Measurements from ENCODE around the gene C16orf54.
"Not testable (repeated sequence)": the region's sequence is repeated elsewhere in the genome, so short reads cannot be mapped to it uniquely, and the experiment has no call there.

Gene C16orf54

DNA sequence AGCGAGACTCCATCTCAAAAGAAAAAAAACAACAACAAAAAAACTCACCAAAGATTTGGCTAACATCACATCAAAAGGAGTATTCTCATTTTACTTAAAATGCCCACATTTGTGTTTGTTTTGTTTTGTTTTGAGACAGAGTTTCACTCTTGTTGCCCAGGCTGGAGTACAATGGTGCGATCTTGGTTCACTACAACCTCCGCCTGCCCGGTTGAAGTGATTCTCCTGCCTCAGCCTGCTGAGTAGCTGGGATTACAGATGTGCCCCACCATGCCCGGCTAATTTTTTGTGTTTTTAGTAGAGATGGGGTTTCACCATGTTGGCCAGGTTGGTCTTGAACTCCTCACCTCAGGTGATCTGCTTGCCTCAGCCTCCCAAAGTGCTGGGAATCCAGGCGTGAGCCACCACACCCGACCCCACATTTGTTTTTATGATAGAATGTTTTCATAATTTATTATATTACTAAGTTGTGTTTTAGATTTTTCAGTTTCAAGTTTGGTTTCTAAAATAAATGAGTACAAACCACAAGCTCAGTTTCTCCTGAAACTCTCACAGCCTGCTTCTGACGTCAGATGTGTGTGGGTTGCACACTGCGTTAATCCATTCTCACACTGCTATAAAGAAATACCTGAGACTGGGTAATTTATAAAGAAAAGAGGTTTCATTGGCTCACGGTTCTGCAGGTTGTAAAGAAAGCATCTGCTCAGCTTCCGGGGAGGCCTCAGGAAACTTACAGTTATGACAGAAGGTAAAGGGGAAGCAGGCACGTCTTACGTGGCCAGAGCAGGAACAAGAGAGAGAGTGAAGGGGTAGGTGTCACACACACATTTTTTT lies 13.8 kb downstream of the C16orf54 start:
- H3K27me3 ChIP-seq (ENCODE audit: insufficient read depth, low read length); H3K79me1 ChIP-seq (ENCODE audit: low read length); H4K91ac ChIP-seq (ENCODE audit: low read depth, low read length); H3K79me2 ChIP-seq (ENCODE audit: control insufficient read depth, insufficient read depth, low read length, poor library complexity); H2BK120ac ChIP-seq (ENCODE audit: insufficient read depth, low read length, poor library complexity); H3K4me1 ChIP-seq (ENCODE audit: control insufficient read depth in 1 of 2, insufficient read depth in 2 of 2, low read length in 2 of 2); H4K8ac ChIP-seq (ENCODE audit: low read depth, low read length); H2BK5ac ChIP-seq (ENCODE audit: low read depth, low read length, poor library complexity); H3K18ac ChIP-seq (ENCODE audit: low read length); H3K4me2 ChIP-seq (ENCODE audit: low read length); H2BK12ac ChIP-seq (ENCODE audit: low read length); H3K14ac ChIP-seq (ENCODE audit: low read length); H3K9me3 ChIP-seq (ENCODE audit: insufficient read depth, low read depth, low read length); H3K27ac ChIP-seq (ENCODE audit: low read depth, low read length); H2AFZ ChIP-seq (ENCODE audit: insufficient read depth, low read length, poor library complexity); H4K12ac ChIP-seq (ENCODE audit: low read depth, low read length); H3K9ac ChIP-seq (ENCODE audit: low read length); DNase-seq; H2AK5ac ChIP-seq (ENCODE audit: low read length); H3K23ac ChIP-seq (ENCODE audit: low read length); H3K4me3 ChIP-seq (ENCODE audit: low read depth, low read length); H3K4ac ChIP-seq (ENCODE audit: low read depth, low read length); H3K36me3 ChIP-seq (ENCODE audit: control insufficient read depth in 1 of 2, insufficient read depth in 2 of 2, low read length in 2 of 2): not testable (repeated sequence)
- WGBS (ENCODE audit: extremely low coverage, insufficient coverage, insufficient read length) = no CpG with 5 or more reads among the region's 13 CpGs

DNA sequence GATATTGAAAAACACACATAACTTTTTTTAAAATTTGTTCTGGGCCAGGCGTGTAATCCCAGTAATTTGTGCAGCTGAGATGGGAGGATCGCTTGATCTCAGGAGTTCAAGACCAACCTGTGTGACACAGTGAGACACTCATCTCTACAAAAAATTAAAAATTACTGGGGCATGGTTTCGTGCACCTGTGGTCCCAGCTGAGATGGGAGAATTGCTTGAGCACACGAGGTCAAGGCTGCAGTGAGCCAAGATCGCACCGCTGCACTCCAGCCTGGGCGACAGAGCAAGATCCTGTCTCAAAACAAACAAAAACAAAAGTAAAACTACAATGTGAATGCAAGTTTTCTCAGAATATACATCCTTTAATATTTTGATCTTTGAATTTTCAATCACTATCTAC lies 15.1 kb downstream of the C16orf54 start:
- H3K14ac ChIP-seq (ENCODE audit: low read length) = no peak overlapping the region
- H3K4ac ChIP-seq (ENCODE audit: low read depth, low read length) = no peak overlapping the region
- no peak overlapping the region for H2BK120ac ChIP-seq (ENCODE audit: insufficient read depth, low read length, poor library complexity)
- no peak overlapping the region for H4K91ac ChIP-seq (ENCODE audit: low read depth, low read length)
- H3K4me1 ChIP-seq (ENCODE audit: control insufficient read depth in 1 of 2, insufficient read depth in 2 of 2, low read length in 2 of 2) = no peaks in the 10 kb centered on the region
- H2AFZ ChIP-seq (ENCODE audit: insufficient read depth, low read length, poor library complexity) = no peak overlapping the region
- H2AK5ac ChIP-seq (ENCODE audit: low read length) = no peak overlapping the region
- no CpG with 5 or more reads among the region's 7 CpGs for WGBS (ENCODE audit: extremely low coverage, insufficient coverage, insufficient read length)
- H3K79me1 ChIP-seq (ENCODE audit: low read length) = no peaks in the 10 kb centered on the region
- no peak overlapping the region for H3K4me3 ChIP-seq (ENCODE audit: low read depth, low read length)
- H2BK5ac ChIP-seq (ENCODE audit: low read depth, low read length, poor library complexity) = no peak overlapping the region
- H3K4me2 ChIP-seq (ENCODE audit: low read length) = no peak overlapping the region
- no peak overlapping the region for H3K27ac ChIP-seq (ENCODE audit: low read depth, low read length)
- no peak overlapping the region for H4K8ac ChIP-seq (ENCODE audit: low read depth, low read length)
- no peaks in the 10 kb centered on the region for H3K36me3 ChIP-seq (ENCODE audit: control insufficient read depth in 1 of 2, insufficient read depth in 2 of 2, low read length in 2 of 2)
- H3K23ac ChIP-seq (ENCODE audit: low read length) = no peak overlapping the region
- H4K12ac ChIP-seq (ENCODE audit: low read depth, low read length) = no peak overlapping the region
- no peak overlapping the region for H3K9ac ChIP-seq (ENCODE audit: low read length)
- no peaks in the 10 kb centered on the region for H3K79me2 ChIP-seq (ENCODE audit: control insufficient read depth, insufficient read depth, low read length, poor library complexity)
- H3K9me3 ChIP-seq (ENCODE audit: insufficient read depth, low read depth, low read length) = no peaks in the 10 kb centered on the region
- no peak overlapping the region for H3K18ac ChIP-seq (ENCODE audit: low read length)
- no peaks in the 10 kb centered on the region for H3K27me3 ChIP-seq (ENCODE audit: insufficient read depth, low read length)
- DNase-seq = no peak
- no peak overlapping the region for H2BK12ac ChIP-seq (ENCODE audit: low read length)

DNA sequence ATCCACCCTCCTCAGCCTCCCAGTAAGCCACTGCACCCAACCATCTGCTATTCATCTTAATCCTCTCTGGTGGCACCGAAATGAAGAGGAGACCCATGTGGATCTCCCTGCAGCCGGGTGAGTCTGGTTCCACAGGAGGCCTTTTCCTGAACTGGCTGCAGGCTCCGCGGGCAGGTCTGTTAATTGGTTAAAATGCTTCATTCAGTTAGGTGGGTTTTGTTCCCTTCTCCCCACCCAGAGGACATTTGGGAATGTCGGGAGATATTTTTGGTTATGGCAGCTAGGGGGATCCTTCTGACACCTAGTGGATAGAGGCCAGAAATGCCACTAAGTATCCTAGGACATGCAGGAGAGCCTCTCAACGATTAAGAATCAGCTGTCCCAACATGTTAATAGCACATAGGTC lies 16.7 kb downstream of the C16orf54 start:
- Histone ChIP-seq H2BK120ac (ENCODE audit: insufficient read depth, low read length, poor library complexity) (no peak overlapping the region), H3K27ac (ENCODE audit: low read depth, low read length) (no peak overlapping the region), H3K79me2 (ENCODE audit: control insufficient read depth, insufficient read depth, low read length, poor library complexity) (no peaks in the 10 kb centered on the region), H3K14ac (ENCODE audit: low read length) (no peak overlapping the region), H3K79me1 (ENCODE audit: low read length) (no peaks in the 10 kb centered on the region), H4K91ac (ENCODE audit: low read depth, low read length) (no peak overlapping the region), H4K12ac (ENCODE audit: low read depth, low read length) (no peak overlapping the region), H3K4me1 (ENCODE audit: control insufficient read depth in 1 of 2, insufficient read depth in 2 of 2, low read length in 2 of 2) (no peaks in the 10 kb centered on the region), H3K23ac (ENCODE audit: low read length) (no peak overlapping the region), H3K9me3 (ENCODE audit: insufficient read depth, low read depth, low read length) (no peaks in the 10 kb centered on the region), H3K18ac (ENCODE audit: low read length) (no peak overlapping the region), H3K9ac (ENCODE audit: low read length) (no peak overlapping the region), H3K4ac (ENCODE audit: low read depth, low read length) (no peak overlapping the region), H3K27me3 (ENCODE audit: insufficient read depth, low read length) (no peaks in the 10 kb centered on the region), H3K4me2 (ENCODE audit: low read length) (no peak overlapping the region), H2AFZ (ENCODE audit: insufficient read depth, low read length, poor library complexity) (no peak overlapping the region), H2BK5ac (ENCODE audit: low read depth, low read length, poor library complexity) (no peak overlapping the region), H2AK5ac (ENCODE audit: low read length) (no peak overlapping the region), H4K8ac (ENCODE audit: low read depth, low read length) (peak overlapping the region; percentile 17), H2BK12ac (ENCODE audit: low read length) (peak overlapping the region; percentile 11), H3K4me3 (ENCODE audit: low read depth, low read length) (no peak overlapping the region), H3K36me3 (ENCODE audit: control insufficient read depth in 1 of 2, insufficient read depth in 2 of 2, low read length in 2 of 2) (no peaks in the 10 kb centered on the region)
- WGBS (ENCODE audit: extremely low coverage, insufficient coverage, insufficient read length) = no CpG with 5 or more reads among the region's 6 CpGs
- peak; percentile 19 to 61 for DNase-seq

DNA sequence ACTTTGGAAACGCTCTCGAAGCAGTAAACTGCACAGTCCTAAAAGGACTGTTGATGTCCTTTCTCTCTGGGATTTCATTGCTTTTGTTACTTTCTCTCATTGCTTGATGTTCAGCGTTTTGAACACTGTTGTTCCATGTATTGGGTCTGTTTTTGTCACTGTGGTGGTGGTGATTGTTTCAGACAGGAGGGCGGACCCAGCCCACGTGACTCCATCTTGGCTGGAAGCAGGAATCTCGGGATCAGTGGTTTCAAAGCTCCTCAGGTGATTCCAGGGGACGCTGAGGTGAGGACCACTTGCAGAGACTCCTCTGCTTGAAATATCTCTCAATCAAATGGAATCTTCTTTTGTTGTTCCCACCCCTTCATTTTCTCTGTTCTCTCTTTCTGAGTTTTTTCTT lies 18.3 kb downstream of the C16orf54 start:
- no CpG with 5 or more reads among the region's 7 CpGs for WGBS (ENCODE audit: extremely low coverage, insufficient coverage, insufficient read length)
- Histone ChIP-seq H3K4ac (ENCODE audit: low read depth, low read length) (no peak overlapping the region), H3K18ac (ENCODE audit: low read length) (no peak overlapping the region), H4K91ac (ENCODE audit: low read depth, low read length) (no peak overlapping the region), H3K79me1 (ENCODE audit: low read length) (no peaks in the 10 kb centered on the region), H2BK5ac (ENCODE audit: low read depth, low read length, poor library complexity) (no peak overlapping the region), H2BK12ac (ENCODE audit: low read length) (no peak overlapping the region), H3K36me3 (ENCODE audit: control insufficient read depth in 1 of 2, insufficient read depth in 2 of 2, low read length in 2 of 2) (no peaks in the 10 kb centered on the region), H3K4me1 (ENCODE audit: control insufficient read depth in 1 of 2, insufficient read depth in 2 of 2, low read length in 2 of 2) (no peaks in the 10 kb centered on the region), H3K79me2 (ENCODE audit: control insufficient read depth, insufficient read depth, low read length, poor library complexity) (no peaks in the 10 kb centered on the region), H3K27me3 (ENCODE audit: insufficient read depth, low read length) (no peaks in the 10 kb centered on the region), H3K14ac (ENCODE audit: low read length) (no peak overlapping the region), H3K4me3 (ENCODE audit: low read depth, low read length) (no peak overlapping the region), H3K4me2 (ENCODE audit: low read length) (no peak overlapping the region), H2BK120ac (ENCODE audit: insufficient read depth, low read length, poor library complexity) (no peak overlapping the region), H3K27ac (ENCODE audit: low read depth, low read length) (no peak overlapping the region), H3K9ac (ENCODE audit: low read length) (no peak overlapping the region), H2AK5ac (ENCODE audit: low read length) (no peak overlapping the region), H3K9me3 (ENCODE audit: insufficient read depth, low read depth, low read length) (no peaks in the 10 kb centered on the region), H2AFZ (ENCODE audit: insufficient read depth, low read length, poor library complexity) (peak overlapping the region; percentile 35), H4K8ac (ENCODE audit: low read depth, low read length) (no peak overlapping the region), H4K12ac (ENCODE audit: low read depth, low read length) (no peak overlapping the region), H3K23ac (ENCODE audit: low read length) (no peak overlapping the region)
- DNase-seq = no peak
